CD4-positive, alpha-beta T cell treated with Interleukin-4 for 4 hours (primary cell): Measurements from ENCODE around the gene RAB11FIP4.
A peak's percentile ranks its signal among the peaks of the same experiment; 100 is the strongest.

ENCODE experiments used
- DNase-seq: peaks from one replicate; pipeline ENCODE4 v3.0.0-alpha.2; 2020

The RAB11FIP4 gene

DNA sequence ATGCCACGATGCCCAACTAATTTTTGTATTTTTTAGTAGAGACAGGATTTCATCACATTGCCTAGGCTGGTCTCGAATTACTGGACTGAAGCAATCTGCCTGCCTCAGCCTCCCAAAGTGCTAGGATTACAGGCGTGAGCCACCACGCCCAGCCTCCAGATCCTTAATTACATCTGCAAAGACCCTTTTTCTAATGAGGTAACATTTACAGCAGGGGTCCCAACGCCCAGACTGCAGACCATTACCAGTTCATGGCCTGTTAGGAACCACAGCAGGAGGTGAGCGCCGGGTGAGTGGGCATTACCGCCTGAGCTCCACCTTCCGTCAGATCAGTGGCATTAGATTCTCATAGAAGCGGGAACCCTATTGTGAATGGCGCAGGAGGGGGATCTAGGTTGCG, 4.0 kb upstream of the RAB11FIP4 start:
- no peak for DNase-seq

DNA sequence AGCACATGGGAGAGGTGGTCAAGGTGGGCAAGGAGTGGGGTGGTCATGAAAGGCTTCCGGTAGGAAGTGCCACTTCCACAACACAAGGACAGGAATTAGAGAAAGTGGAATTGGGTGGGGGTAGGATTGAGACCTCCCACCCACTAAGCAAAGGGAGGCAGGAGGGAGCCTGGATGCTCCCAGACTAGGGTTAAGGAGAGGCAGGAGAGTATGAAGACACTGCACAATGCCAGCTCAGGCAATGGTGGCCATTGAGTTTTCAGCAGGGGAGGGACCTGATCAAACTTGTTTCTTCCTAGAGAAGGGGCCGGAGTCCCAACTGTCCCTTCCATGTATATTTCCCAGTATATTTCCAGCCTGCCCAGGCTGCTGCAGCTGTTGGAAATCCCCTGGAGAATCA, 3.1 kb upstream of the RAB11FIP4 start:
- no peak for DNase-seq

DNA sequence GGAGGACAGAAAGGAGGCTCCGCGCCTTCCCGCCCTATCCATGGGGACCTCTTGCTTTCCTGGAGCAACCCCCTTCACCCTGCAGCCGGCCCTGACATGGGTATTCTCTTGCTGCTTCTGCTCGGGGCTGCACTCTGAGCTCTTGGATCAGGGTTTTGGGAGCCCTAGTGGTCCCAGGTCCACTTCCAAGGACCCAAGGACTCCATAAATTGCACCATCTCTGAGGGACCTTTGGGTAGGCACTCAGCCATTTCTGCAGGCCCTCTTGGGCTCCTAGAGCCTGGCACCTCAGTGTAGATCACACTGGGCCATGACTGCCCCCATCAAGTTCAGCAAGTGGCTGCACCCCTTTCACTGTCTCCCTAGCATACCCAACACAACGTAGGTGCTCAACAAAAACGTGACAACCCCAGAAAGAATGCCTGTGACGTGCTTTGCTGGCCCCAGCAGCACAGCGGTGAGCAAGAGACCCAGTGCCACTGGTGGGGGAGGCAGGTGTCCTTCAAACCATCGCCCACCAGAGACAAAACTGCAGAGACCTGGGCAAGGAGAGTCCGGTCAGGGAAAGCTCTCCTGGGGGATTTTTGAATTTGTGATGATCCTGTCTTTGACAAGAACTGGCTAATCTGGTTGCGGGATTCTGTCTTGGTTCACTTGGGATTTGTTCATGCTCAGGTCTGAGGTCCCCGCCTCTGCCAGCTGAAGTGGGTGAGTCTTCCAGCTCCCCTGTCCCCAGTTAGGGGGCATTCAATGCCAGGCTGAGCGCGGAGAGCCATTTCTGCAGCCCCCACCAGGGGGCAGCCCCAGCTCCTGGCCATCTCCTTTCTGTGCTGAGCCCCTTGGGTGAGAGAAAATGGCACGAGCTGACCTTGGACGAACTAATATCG, 2.5 kb upstream of the RAB11FIP4 start:
- DNase-seq, result peak; percentile 24

DNA sequence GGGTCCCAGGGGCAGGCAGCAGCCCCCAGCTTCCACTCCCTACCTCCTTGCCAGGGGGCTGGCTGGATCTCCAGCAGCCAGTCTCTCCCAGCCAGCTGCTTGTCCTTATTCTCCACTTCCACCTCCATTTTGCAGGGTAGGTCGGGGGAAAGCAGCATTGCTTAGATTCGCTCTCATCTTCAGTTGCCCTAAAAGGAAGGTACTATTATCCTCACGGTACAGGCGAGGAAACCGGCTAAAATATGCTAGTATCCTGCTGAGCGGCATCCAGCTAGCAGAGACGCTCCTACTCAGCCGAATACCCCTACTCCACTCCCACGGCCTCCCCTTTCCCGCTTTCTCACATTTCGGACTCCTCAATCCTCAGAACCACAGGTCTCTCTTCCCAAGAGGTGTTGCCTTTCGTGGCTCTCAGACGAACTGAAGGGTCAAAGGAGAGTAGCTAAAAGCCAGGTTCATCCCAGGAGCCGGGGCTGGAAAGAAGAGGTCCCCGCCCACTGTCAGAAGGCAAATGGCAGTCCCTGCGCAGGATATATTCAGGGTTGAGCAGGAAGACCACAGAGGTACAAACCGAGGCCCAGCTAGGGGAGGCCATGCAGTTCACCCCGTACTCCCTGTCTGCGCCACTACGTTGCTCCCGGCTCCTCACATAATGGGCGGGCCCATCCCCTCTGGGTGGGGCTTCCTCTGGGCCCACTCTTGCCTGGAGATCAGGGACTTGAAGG, 1.7 kb upstream of the RAB11FIP4 start:
- DNase-seq, result no peak

DNA sequence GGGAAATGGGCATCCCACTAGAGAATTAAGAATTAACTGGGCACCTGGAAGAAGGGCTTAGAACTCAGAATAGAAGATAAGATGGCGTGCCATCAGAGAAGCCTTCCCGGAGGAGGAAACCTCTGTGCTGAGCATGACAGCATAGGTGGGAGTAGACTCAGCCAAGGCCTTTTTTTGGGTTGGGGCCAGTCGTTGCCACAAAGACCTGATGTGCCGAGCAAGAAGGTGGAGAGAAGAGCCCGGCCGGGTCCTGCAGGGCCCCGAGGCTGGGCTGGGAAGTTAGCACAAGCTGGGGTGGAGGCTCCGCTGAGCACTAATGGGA, 1.1 kb upstream of the RAB11FIP4 start:
- DNase-seq, result no peak

DNA sequence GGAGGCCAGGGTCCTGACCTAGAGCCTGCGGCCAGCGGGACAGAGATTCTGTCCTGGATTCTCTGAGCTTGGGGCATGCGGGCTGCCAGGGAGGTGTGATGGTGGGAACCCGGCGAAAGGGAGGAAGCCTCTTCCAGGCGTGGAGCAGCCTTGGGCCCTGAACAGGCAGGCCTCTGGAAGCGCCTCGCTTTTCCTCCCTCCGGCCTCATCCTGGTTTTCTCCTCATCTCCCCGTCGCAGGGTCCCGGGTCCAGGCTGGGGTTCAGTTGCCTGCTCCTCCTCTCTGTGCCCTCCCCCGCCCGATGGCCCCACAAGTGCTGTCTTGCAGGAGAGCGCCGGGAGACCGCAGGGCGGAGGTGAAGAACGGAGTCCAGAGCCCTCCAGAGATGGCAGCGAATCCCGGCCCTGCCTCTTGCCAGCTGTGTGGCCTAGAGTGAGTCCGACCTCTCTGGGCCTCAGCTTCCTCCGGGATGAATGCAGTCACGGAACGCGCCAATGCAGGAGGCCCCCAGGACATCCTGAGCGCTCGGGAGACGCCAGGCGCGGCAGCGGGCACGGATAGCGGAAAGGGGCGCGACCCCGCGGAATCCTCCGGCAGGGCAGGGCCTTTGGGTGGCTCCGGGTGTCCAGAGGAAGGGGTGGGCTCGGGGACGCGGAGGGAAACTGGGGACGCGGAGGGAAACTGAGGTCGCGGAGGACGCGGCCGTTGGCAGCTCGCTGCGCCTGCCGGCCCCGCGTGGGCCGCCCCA, 553 bp upstream of the RAB11FIP4 start:
- no peak for DNase-seq

DNA sequence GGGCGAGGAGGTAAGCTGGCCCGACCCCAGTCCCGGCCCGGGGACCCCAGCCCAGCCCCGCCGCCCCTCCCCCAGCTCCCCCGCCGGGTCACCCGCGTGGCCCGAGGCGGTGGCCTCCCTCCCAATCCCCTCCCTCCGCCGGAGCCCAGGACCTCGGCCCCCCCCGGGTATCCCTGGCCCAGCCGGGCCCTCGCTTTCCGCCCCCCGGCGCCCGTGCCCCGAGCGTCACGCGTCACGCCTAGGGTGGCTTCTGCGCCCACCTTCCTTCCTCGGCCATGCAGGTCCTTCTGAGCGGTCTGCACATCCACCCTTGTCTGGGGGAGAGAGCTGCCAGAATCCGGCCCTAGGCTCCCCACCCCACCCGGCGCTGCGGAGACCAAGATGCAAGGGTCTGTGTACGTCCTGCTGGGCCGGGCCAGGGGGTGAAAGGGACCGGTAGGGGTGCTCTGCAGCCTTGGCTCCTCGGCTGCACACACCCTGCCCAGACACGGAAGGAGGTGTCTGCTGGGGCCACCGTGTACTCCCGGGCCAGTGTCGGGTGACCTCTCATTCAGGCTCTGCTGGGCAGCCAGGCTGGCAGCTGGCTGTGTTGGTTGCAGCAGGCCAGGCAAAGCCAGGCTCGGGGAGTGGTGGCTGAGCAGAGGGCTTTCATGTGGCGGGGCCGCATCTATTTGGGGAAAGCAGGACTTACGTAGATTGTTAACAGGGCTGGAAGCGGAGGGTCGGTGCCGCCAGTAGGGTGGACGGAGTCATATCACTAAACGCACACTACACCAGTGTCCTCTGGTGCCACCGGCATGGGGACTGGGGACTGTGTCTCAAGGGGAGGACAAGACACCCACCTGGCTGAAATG, 754 bp downstream of the RAB11FIP4 start:
- DNase-seq, result no peak

DNA sequence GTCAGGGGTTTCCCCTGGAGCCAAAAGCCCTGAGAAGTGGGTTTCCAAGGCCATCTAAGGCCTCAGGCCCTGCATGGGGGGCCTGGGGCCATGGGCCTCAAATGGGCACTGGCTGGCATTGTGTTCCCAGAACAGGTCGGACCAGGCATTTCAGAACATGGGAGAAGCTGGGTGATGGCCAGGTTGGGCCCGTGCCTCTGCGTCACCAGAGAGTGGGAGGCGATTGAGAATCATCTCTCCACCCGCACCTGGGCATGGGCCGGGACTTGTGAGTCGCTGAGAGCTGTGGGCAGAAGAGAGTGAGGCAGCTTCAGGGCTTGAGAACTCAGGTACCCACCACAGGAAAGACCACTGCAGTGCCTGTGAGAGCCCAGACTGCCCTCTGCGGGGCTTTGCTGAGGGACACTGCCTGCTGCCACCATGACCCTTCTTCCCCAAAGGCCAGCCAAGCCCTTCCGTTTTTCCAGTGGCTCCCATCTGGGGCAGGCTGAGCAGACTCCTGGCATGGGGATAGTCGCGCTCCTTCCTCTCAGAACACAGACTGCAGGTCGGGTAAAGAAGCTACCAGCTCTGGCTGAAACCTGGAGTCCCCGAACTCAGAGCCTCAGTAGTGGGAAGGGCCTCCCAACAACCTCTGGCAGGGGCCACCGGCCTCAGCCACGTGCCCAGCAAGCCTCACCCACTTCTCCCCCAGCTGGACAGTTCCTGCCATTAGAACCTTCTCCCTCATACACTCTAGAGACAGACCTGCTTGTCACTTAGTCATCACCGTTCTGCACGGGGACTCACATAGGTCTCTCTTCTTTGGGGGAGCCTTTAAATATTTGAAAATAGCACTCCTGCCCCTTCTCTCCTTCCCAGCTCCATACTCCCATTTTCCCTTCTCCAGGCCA, 1.6 kb downstream of the RAB11FIP4 start:
- DNase-seq, result no peak

DNA sequence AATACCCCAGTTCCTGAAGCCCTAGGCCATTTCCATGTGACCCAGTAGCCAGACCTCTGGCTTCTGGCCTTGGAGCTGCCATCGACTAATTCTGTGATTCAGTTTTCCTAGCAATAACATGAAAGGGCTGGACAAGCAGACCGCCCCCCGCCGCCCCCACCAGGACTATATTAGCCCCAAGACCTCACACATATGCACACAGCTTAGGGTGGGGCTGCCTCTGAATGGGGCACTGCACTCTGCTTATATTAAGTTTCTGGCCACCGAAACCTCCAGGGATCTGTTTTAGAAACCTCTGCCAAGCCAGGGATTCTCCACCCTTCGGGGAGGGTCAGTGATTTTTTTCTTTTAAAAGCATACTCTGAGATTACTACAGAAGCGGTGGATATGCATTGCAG, 2.3 kb downstream of the RAB11FIP4 start:
- DNase-seq, result no peak

DNA sequence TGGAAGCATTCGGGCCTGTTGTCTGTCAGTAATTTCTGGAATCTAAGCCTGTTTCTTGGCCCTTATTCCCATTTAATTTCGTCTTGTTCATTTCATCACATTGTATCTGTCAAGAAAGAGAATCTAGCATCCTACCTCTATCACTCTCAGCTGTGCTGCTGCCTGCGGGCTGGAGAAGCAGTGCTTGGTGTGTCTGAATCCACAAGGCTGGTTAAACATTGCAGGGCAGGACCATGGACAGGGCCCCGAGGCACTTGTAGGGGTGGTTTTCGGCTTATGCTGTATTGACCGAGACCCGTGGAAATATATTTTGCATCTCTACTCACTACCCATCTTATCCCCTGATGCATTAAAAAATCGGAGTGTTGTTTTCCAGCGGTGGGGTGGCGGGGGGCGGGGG, 3.1 kb downstream of the RAB11FIP4 start:
- no peak for DNase-seq

DNA sequence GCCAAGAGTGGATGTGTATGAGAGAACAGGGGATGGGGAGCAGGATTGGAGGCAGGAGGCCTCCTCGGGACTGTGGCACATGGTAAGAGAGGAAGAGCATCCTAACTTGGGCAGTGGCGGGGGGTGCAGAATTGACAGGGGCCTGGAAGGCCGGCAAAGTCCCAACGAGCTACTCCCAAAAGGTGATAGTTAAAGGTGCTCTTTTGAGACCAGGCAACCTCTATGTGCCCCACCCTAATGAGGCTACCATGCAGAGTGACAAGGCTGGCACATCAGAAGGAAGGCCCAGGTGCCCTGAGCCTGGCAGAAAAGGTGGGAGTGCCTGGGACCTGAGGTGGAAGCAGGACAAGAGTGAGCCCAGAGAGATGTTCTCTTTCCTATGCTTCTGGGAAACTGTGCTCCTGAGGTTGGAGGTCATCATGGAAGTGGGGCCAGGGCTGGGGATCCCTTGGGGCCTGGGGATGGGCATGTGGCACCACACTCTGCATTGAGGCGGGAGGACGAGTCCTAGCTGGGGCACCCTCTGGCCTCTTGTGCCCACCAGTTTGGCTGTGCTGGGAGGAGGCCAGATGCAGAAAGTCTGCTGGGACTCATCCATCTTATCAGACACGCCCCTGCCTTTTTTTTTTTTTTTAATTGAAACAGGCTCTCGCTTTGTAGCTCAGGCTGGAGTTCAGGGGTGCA, 5.9 kb downstream of the RAB11FIP4 start:
- DNase-seq, result no peak

DNA sequence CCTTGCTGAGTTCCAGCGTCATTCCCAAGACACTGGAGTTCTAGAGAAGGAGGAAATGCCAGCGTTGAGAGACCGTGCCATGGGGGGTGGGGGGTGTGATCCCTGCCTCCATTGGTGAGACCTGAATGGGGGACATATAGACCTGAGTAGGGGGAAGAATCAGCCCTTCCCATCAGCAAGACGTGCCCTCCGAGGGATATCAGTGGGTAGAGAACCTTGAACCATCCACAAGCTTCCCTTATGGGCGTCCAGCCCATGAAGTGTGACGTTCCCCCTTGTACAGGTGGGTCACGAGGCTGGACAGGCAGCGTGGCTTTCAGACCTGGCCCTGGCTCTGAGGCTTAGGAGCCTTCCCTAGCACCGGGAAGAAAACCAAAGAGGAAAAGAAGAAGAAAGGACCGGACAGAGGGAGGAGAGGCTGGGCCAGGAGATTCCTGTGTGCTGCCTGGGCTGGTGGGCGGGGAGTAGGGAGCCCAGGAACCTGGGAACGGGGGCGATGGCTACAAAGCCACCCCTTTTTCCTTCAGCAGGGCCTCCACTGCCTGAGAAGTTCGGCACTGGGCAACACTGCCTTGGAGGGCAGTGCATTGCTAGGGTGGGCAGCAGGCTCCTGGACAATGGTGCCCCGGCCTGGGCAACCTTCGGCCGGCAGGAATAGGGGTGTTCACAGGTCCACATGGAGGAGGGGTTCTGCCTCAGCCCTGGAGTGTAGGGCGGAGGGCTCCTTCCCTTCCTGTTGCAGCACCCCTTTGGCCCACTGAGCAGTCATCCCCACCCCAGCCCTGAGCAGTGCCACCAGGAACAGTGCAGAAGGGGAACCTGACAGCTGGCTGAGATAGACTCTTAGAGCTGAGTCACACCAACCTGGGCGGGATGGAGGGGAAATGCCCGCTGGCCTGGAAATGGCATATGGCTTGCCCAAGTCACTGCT, 7.2 kb downstream of the RAB11FIP4 start:
- no peak for DNase-seq

DNA sequence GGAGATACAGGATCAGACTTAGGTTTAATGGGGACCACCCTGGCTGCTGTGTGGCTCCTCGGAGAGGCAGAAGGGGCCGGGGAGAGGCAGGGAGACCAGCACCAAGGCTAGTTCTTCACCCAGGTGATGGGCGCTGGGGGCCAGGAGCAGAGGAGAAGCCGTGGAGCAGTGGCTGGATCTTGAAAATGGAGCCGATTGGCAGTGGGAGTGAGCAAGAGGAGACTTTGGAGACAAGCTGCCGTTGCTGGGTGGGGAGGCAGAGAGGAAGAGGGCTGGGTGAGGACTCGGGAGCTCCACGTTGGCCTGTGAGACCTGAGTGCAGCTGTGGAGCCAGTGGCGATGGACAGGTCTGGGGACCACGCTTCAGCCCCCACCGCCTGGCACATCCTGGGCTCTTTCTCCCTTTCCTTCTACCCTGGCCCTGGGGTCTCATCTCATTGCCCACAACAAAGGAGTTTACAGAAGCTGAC, 9.0 kb downstream of the RAB11FIP4 start:
- no peak for DNase-seq

DNA sequence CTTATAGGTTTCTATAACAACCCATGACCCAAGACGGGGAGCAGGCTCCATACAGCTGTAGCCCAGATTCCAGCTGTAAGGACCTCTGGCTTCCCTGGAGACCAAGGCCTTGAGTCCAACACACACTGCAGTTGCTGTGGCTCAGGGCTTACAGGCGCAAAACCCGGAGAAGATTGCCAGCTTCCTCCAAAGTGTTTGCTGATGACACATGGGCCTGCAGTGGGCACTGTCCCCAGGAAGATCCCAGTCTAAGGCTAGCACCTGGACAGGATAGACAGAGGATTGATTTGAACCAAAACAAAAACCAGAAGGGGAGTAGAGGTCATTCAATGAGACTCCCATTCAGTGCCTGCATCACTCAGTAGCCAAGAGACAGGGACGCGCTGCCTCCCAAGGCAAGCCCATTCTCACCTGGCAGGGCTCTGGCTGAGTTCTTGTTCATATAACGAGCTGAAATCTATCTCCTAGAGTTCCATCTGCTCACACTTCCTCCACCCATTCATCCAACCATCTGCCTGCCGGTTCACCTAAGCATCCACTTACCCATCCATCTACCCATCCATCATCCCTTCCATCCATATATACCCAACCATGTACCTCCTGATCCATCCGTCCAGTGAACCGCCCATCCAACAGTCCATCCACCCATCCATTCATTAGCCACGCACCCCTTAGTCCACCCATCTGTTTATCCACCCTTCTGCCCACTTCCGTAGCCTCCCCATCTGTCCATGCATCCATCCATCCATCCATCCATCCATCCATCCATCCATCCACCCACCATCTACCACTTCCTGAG, 10.2 kb downstream of the RAB11FIP4 start:
- DNase-seq, result no peak

DNA sequence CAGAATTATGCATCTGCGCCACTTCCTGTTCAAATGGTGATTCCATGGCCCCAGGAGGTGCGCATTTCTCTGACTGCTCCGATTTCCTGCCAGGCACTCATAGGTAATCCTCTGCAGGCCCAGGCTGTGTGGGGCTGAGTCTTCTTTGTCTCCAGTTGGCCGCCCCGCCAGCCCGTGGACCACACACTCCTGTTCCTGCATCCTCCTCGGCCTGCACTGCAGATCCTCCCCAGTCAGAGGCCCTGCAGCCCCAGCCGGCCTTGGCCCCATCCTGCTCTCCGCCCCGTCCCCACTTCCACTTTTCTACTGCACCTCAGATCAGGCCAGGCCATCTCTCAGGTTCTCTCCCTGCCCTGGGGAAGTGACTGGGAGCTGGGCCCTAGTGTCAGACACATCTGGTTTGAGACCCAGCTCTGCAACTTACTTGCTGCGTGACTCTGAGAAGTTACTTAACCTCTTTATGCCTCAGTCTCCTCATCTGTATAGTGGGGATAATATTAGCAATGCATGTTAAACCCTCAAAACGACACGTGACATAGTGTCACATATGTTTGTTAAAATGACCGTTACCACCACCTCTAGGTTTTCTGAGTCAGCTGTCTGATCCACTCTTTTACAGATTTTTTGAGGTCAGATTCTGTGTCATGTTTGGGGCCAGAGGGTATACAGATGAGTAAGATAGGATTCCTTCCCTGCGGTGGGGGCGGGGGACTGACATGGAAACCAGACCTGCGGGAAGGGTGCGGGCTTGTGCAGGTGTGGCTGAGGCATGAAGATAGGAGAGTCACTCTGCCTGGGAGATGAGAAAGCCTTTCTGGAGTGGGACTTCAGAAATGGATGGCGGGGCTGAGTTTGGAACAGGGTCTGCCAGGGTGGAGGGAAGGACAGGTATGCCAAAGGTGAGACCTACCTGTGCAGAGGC, 12.8 kb downstream of the RAB11FIP4 start:
- DNase-seq, result no peak

DNA sequence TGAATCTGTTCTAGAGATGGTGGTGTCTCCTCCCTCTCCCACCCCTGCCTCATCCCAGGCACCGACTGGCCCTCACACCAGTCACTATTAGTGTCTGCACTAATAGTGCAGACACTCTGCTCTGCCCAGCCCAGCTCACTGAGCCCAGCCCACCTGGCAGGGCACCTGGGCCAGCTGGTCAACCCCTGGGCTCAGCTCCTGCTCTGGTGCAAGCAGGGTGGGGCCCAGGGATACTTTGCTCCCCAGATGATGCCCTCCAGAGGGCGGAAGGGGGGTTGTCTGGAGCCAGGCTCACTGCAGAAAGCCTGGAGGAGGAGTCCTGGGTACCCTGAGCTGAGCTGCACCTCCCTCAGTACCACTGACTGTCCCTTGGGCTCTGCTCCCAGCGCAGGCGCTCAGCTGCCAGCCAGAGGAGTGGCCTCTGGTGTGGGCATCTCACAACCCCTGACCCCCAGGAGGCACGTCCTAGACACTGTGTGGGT, 14.5 kb downstream of the RAB11FIP4 start:
- no peak for DNase-seq

DNA sequence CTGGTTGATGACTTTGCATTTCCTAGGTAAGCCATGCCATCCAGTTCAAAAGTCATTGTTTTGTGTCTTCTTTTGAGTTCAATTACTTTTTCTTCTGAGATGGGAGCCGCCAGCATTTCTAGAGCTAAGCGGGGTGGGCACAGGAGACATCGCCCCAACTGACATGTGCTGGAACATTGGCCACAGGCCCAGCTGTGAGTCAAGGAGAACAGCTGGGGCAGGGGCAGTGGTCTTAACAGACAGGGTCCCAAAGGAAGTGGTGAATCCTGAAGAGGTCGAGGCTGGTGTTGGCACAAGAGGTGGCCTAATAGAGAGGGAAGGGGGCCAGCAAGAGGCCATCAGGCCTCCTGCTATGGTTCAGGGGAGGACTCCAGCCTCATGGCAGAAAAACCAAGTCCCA, 17.1 kb downstream of the RAB11FIP4 start:
- DNase-seq, result no peak
